ENCODE measurements around the gene SARM1. TPM values are rescaled to one million over a fixed set of nuclear protein-coding genes. Genes with fewer than 3 reads are reported as not detected.

Gene SARM1
- polyA plus RNA-seq, 2 donors, result 3.0 to 4.4 TPM

DNA sequence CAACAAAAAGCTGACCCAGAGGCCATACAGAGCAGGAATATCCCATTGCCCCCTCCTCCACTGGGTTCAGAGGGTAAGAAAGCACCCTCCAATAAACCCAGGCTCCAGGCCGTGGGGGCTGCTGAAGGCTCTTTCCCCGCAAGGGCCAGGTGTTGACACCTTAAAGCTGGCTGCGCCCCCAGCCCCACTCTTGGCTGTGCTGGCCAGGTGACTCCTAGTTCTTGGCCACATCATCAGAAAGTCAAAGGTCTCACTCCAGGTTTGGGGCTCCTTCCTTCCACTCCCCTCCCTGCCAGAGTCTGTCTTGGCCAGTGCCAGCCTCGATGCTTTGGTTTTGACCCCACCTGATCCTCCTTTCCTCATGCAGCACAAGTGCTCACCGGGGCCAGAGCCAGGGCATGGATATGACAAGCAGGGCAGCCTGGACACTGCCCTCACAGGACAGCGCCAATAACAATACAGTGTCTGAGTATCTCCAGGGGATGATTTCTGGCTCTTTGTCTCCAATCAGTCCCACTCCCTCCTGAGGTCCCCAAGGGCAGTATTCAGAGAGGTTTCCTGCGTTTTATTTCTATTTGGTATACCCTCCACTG lies 26.3 kb downstream of the SARM1 start:
- 79 to 81% methylated on average over 7 of the region's 7 CpGs for WGBS, 2 donors
- no peak overlapping the region for H3K27ac ChIP-seq (ENCODE audit: low read depth in 2 of 2, low read length in 1 of 2)
- H3K36me3 ChIP-seq (ENCODE audit: control insufficient read depth in 2 of 2, insufficient read depth in 2 of 2, low read length in 1 of 2), result peaks cover 6 to 18% of the 10 kb centered on the region in 2 donors

GRCh38 chr17:28398280-28398981 lies 26.9 kb downstream of the SARM1 start:
- H3K36me3 ChIP-seq (ENCODE audit: control insufficient read depth in 2 of 2, insufficient read depth in 2 of 2, low read length in 1 of 2), result peaks cover 6 to 18% of the 10 kb centered on the region in 2 donors
- no peaks in the 10 kb centered on the region for H3K9me3 ChIP-seq (ENCODE audit: control insufficient read depth in 2 of 2, insufficient read depth in 1 of 2, low read depth in 1 of 2, low read length in 1 of 2)
- no peak overlapping the region for H3K27ac ChIP-seq (ENCODE audit: low read depth in 2 of 2, low read length in 1 of 2)
- no peaks in the 10 kb centered on the region for H3K4me1 ChIP-seq (ENCODE audit: control insufficient read depth in 2 of 2, insufficient read depth in 2 of 2, low read length in 1 of 2)
- WGBS, 2 donors, result 62 to 64% methylated on average over 6 of the region's 6 CpGs
- no peak overlapping the region for H3K4me3 ChIP-seq (ENCODE audit: low read depth in 1 of 2, low read length in 2 of 2)
- H3K27me3 ChIP-seq (ENCODE audit: control insufficient read depth in 1 of 2, insufficient read depth in 2 of 2, low read length in 2 of 2), result no peaks in the 10 kb centered on the region

More for the DNA sequence above, 26.3 kb downstream of the SARM1 start:
- H3K4me3 ChIP-seq (ENCODE audit: low read depth in 1 of 2, low read length in 2 of 2), result no peak overlapping the region
- no peaks in the 10 kb centered on the region for H3K27me3 ChIP-seq (ENCODE audit: control insufficient read depth in 1 of 2, insufficient read depth in 2 of 2, low read length in 2 of 2)
- no peaks in the 10 kb centered on the region for H3K4me1 ChIP-seq (ENCODE audit: control insufficient read depth in 2 of 2, insufficient read depth in 2 of 2, low read length in 1 of 2)
- H3K9me3 ChIP-seq (ENCODE audit: control insufficient read depth in 2 of 2, insufficient read depth in 1 of 2, low read depth in 1 of 2, low read length in 1 of 2), result no peaks in the 10 kb centered on the region

- Histone ChIP-seq H3K9me3 (ENCODE audit: control insufficient read depth in 2 of 2, insufficient read depth in 1 of 2, low read depth in 1 of 2, low read length in 1 of 2) (no peaks in the 10 kb centered on the region), H3K36me3 (ENCODE audit: control insufficient read depth in 2 of 2, insufficient read depth in 2 of 2, low read length in 1 of 2) (peaks cover 6 to 18% of the 10 kb centered on the region in 2 donors), H3K27ac (ENCODE audit: low read depth in 2 of 2, low read length in 1 of 2) (no peak overlapping the region), H3K27me3 (ENCODE audit: control insufficient read depth in 1 of 2, insufficient read depth in 2 of 2, low read length in 2 of 2) (no peaks in the 10 kb centered on the region), H3K4me1 (ENCODE audit: control insufficient read depth in 2 of 2, insufficient read depth in 2 of 2, low read length in 1 of 2) (peaks cover 0 to 4% of the 10 kb centered on the region in 2 donors), H3K4me3 (ENCODE audit: low read depth in 1 of 2, low read length in 2 of 2) (no peak overlapping the region)
- 93 to 94% methylated on average over 4 of the region's 4 CpGs for WGBS, 2 donors
These were observed 28.3 kb downstream of the SARM1 start for GRCh38 chr17:28399808-28400207.

- Histone ChIP-seq H3K9me3 (ENCODE audit: control insufficient read depth in 2 of 2, insufficient read depth in 1 of 2, low read depth in 1 of 2, low read length in 1 of 2) (no peaks in the 10 kb centered on the region), H3K27ac (ENCODE audit: low read depth in 2 of 2, low read length in 1 of 2) (no peak overlapping the region), H3K36me3 (ENCODE audit: control insufficient read depth in 2 of 2, insufficient read depth in 2 of 2, low read length in 1 of 2) (peaks cover 3 to 8% of the 10 kb centered on the region in 2 donors), H3K4me3 (ENCODE audit: low read depth in 1 of 2, low read length in 2 of 2) (no peak overlapping the region), H3K4me1 (ENCODE audit: control insufficient read depth in 2 of 2, insufficient read depth in 2 of 2, low read length in 1 of 2) (peaks cover 0 to 10% of the 10 kb centered on the region in 2 donors), H3K27me3 (ENCODE audit: control insufficient read depth in 1 of 2, insufficient read depth in 2 of 2, low read length in 2 of 2) (no peaks in the 10 kb centered on the region)
- WGBS, 2 donors, result 33 to 40% methylated on average over 3 of the region's 3 CpGs
These were observed 30.7 kb downstream of the SARM1 start for GRCh38 chr17:28402224-28402630.

GRCh38 chr17:28402844-28403243 lies 31.4 kb downstream of the SARM1 start:
- Histone ChIP-seq H3K36me3 (ENCODE audit: control insufficient read depth in 2 of 2, insufficient read depth in 2 of 2, low read length in 1 of 2) (peaks cover 3 to 8% of the 10 kb centered on the region in 2 donors), H3K27me3 (ENCODE audit: control insufficient read depth in 1 of 2, insufficient read depth in 2 of 2, low read length in 2 of 2) (no peaks in the 10 kb centered on the region), H3K9me3 (ENCODE audit: control insufficient read depth in 2 of 2, insufficient read depth in 1 of 2, low read depth in 1 of 2, low read length in 1 of 2) (no peaks in the 10 kb centered on the region), H3K4me1 (ENCODE audit: control insufficient read depth in 2 of 2, insufficient read depth in 2 of 2, low read length in 1 of 2) (peaks cover 0 to 10% of the 10 kb centered on the region in 2 donors), H3K27ac (ENCODE audit: low read depth in 2 of 2, low read length in 1 of 2) (no peak overlapping the region), H3K4me3 (ENCODE audit: low read depth in 1 of 2, low read length in 2 of 2) (no peak overlapping the region)
- WGBS, 2 donors, result 88 to 94% methylated on average over 6 of the region's 6 CpGs

GRCh38 chr17:28404007-28404406 lies 32.5 kb downstream of the SARM1 start:
- Histone ChIP-seq H3K4me3 (ENCODE audit: low read depth in 1 of 2, low read length in 2 of 2) (no peak overlapping the region), H3K27me3 (ENCODE audit: control insufficient read depth in 1 of 2, insufficient read depth in 2 of 2, low read length in 2 of 2) (no peaks in the 10 kb centered on the region), H3K9me3 (ENCODE audit: control insufficient read depth in 2 of 2, insufficient read depth in 1 of 2, low read depth in 1 of 2, low read length in 1 of 2) (no peaks in the 10 kb centered on the region), H3K4me1 (ENCODE audit: control insufficient read depth in 2 of 2, insufficient read depth in 2 of 2, low read length in 1 of 2) (peaks cover 0 to 10% of the 10 kb centered on the region in 2 donors), H3K36me3 (ENCODE audit: control insufficient read depth in 2 of 2, insufficient read depth in 2 of 2, low read length in 1 of 2) (peaks cover 0 to 6% of the 10 kb centered on the region in 2 donors), H3K27ac (ENCODE audit: low read depth in 2 of 2, low read length in 1 of 2) (no peak overlapping the region)
- WGBS, 2 donors, result 70 to 86% methylated on average over 2 of the region's 2 CpGs

GRCh38 chr17:28404461-28404811 lies 32.9 kb downstream of the SARM1 start:
- Histone ChIP-seq H3K9me3 (ENCODE audit: control insufficient read depth in 2 of 2, insufficient read depth in 1 of 2, low read depth in 1 of 2, low read length in 1 of 2) (no peaks in the 10 kb centered on the region), H3K27me3 (ENCODE audit: control insufficient read depth in 1 of 2, insufficient read depth in 2 of 2, low read length in 2 of 2) (no peaks in the 10 kb centered on the region), H3K4me1 (ENCODE audit: control insufficient read depth in 2 of 2, insufficient read depth in 2 of 2, low read length in 1 of 2) (peaks cover 0 to 10% of the 10 kb centered on the region in 2 donors), H3K4me3 (ENCODE audit: low read depth in 1 of 2, low read length in 2 of 2) (no peak overlapping the region), H3K27ac (ENCODE audit: low read depth in 2 of 2, low read length in 1 of 2) (no peak overlapping the region), H3K36me3 (ENCODE audit: control insufficient read depth in 2 of 2, insufficient read depth in 2 of 2, low read length in 1 of 2) (peaks cover 0 to 4% of the 10 kb centered on the region in 2 donors)
- 80 to 91% methylated on average over 5 of the region's 5 CpGs for WGBS, 2 donors

- 42 to 46% methylated on average over 33 of the region's 33 CpGs for WGBS, 2 donors
- Histone ChIP-seq H3K36me3 (ENCODE audit: control insufficient read depth in 2 of 2, insufficient read depth in 2 of 2, low read length in 1 of 2) (peaks cover 0 to 3% of the 10 kb centered on the region in 2 donors), H3K9me3 (ENCODE audit: control insufficient read depth in 2 of 2, insufficient read depth in 1 of 2, low read depth in 1 of 2, low read length in 1 of 2) (no peaks in the 10 kb centered on the region), H3K27me3 (ENCODE audit: control insufficient read depth in 1 of 2, insufficient read depth in 2 of 2, low read length in 2 of 2) (no peaks in the 10 kb centered on the region), H3K4me3 (ENCODE audit: low read depth in 1 of 2, low read length in 2 of 2) (peak overlapping the region; percentile 61 to 70), H3K4me1 (ENCODE audit: control insufficient read depth in 2 of 2, insufficient read depth in 2 of 2, low read length in 1 of 2) (peaks cover 0 to 10% of the 10 kb centered on the region in 2 donors), H3K27ac (ENCODE audit: low read depth in 2 of 2, low read length in 1 of 2) (no peak overlapping the region)
These were observed 33.5 kb downstream of the SARM1 start for GRCh38 chr17:28404812-28405570.

GRCh38 chr17:28405632-28406472 lies 34.4 kb downstream of the SARM1 start, which contains the start of gene SLC46A1:
Gene SLC46A1 (minus strand): TSS chr17:28406212. CDS start chr17:28406114, 98 bp downstream.
- Histone ChIP-seq H3K27ac (ENCODE audit: low read depth in 2 of 2, low read length in 1 of 2) (peak within 1 kb of the TSS in 1 of 2 donors; percentile 21), H3K4me3 (ENCODE audit: low read depth in 1 of 2, low read length in 2 of 2) (peak within 1 kb of the TSS; percentile 61 to 70), H3K4me1 (ENCODE audit: control insufficient read depth in 2 of 2, insufficient read depth in 2 of 2, low read length in 1 of 2) (peaks cover 0 to 10% of the 10 kb centered on the region in 2 donors), H3K36me3 (ENCODE audit: control insufficient read depth in 2 of 2, insufficient read depth in 2 of 2, low read length in 1 of 2) (no peaks in the 10 kb centered on the region), H3K9me3 (ENCODE audit: control insufficient read depth in 2 of 2, insufficient read depth in 1 of 2, low read depth in 1 of 2, low read length in 1 of 2) (no peaks in the 10 kb centered on the region), H3K27me3 (ENCODE audit: control insufficient read depth in 1 of 2, insufficient read depth in 2 of 2, low read length in 2 of 2) (no peaks in the 10 kb centered on the region)
- 1% methylated on average over 64 to 70 of the region's 70 CpGs for WGBS, 2 donors
